Ishikawa (cell line): Measurements from ENCODE around the gene SGK1.

Experiments used
- CEBPB ChIP-seq: IDR thresholded peaks from 2 replicates; pipeline ENCODE4 v1.6.1; 2012
- CREB1 ChIP-seq: IDR thresholded peaks from 2 replicates; pipeline ENCODE4 v1.6.1; 2012; ENCODE audit warnings: low read depth
- EGR1 ChIP-seq: IDR thresholded peaks from 2 replicates; pipeline ENCODE4 v1.6.1; 2012
- EP300 ChIP-seq: IDR thresholded peaks from 2 replicates; pipeline ENCODE4 v1.6.1; 2012; ENCODE audit warnings: borderline replicate concordance
- FOXM1 ChIP-seq: IDR thresholded peaks from 2 replicates; pipeline ENCODE4 v1.6.1; 2012; ENCODE audit warnings: low read depth, borderline replicate concordance
- MAX ChIP-seq: IDR thresholded peaks from 2 replicates; pipeline ENCODE4 v1.6.1; 2012
- NFIC ChIP-seq: IDR thresholded peaks from 2 replicates; pipeline ENCODE4 v1.6.1; 2012
- RAD21 ChIP-seq: IDR thresholded peaks from 2 replicates; pipeline ENCODE4 v1.6.1; 2012; ENCODE audit warnings: low read depth
- REST ChIP-seq: IDR thresholded peaks from 2 replicates; pipeline ENCODE4 v1.6.1; 2012; ENCODE audit warnings: low read depth, mild to moderate bottlenecking
- TAF1 ChIP-seq: IDR thresholded peaks from 2 replicates; pipeline ENCODE4 v1.6.1; 2012; ENCODE audit warnings: low read depth, mild to moderate bottlenecking
- TCF12 ChIP-seq: IDR thresholded peaks from 2 replicates; pipeline ENCODE4 v1.6.1; 2012; ENCODE audit warnings: low read depth
- TEAD4 ChIP-seq: IDR thresholded peaks from 2 replicates; pipeline ENCODE4 v1.6.1; 2012
- USF1 ChIP-seq: IDR thresholded peaks from 2 replicates; pipeline ENCODE4 v1.6.1; 2012
- YY1 ChIP-seq: IDR thresholded peaks from 2 replicates; pipeline ENCODE4 v1.6.1; 2012; ENCODE audit warnings: low read depth
- ZBTB7A ChIP-seq: IDR thresholded peaks from 2 replicates; pipeline ENCODE4 v1.6.1; 2012; ENCODE audit warnings: low read depth

Gene SGK1

GRCh38 chr6:134190883-134191282, 127.0 kb downstream of the SGK1 start:
- TF ChIP-seq TAF1 (no peak), USF1 (no peak), ZBTB7A (no peak), EGR1 (no peak), NFIC (no peak), EP300 (no peak), FOXM1 (no peak), REST (no peak), MAX (no peak), CEBPB (no peak), TCF12 (no peak), CREB1 (no peak), RAD21 (no peak), TEAD4 (no peak), YY1 (no peak)

GRCh38 chr6:134187751-134188150, 130.2 kb downstream of the SGK1 start:
- TF ChIP-seq RAD21 = no peak
- TF ChIP-seq REST = no peak
- no peak for TF ChIP-seq EP300
- TF ChIP-seq FOXM1 = no peak
- TF ChIP-seq MAX = no peak
- TF ChIP-seq CEBPB = no peak
- no peak for TF ChIP-seq ZBTB7A
- TF ChIP-seq NFIC = no peak

- no peak for TF ChIP-seq FOXM1
- TF ChIP-seq EP300 = no peak
- TF ChIP-seq CREB1 = no peak
- TF ChIP-seq RAD21 = no peak
- TF ChIP-seq CEBPB = no peak
- TF ChIP-seq REST = no peak
Measured at GRCh38 chr6:134187154-134187553, 130.8 kb downstream of the SGK1 start.

GRCh38 chr6:134186355-134186754, 131.6 kb downstream of the SGK1 start:
- TF ChIP-seq RAD21 = no peak
- no peak for TF ChIP-seq YY1
- TF ChIP-seq FOXM1 = no peak
- no peak for TF ChIP-seq CREB1
- no peak for TF ChIP-seq USF1
- TF ChIP-seq ZBTB7A = no peak
- no peak for TF ChIP-seq CEBPB
- TF ChIP-seq REST = no peak
- no peak for TF ChIP-seq EGR1
- TF ChIP-seq TEAD4 = no peak
- TF ChIP-seq NFIC = no peak
- TF ChIP-seq MAX = no peak
